T follicular helper cell (primary cell): Measurements from ENCODE around the gene ZNF275.
"Not testable (repeated sequence)": the region's sequence is repeated elsewhere in the genome, so short reads cannot be mapped to it uniquely, and the experiment has no call there.

ENCODE experiments used
- DNase-seq: peaks from one replicate; pipeline ENCODE4 v3.0.0-alpha.2; 2020; ENCODE audit warnings: low read depth

ZNF275 gene

GRCh38 chrX:153319295-153320046 is 14.5 kb upstream of the ZNF275 start:
- no peak for DNase-seq

- not testable (repeated sequence) for DNase-seq
Observed at GRCh38 chrX:153320047-153320443, 13.9 kb upstream of the ZNF275 start.

DNA sequence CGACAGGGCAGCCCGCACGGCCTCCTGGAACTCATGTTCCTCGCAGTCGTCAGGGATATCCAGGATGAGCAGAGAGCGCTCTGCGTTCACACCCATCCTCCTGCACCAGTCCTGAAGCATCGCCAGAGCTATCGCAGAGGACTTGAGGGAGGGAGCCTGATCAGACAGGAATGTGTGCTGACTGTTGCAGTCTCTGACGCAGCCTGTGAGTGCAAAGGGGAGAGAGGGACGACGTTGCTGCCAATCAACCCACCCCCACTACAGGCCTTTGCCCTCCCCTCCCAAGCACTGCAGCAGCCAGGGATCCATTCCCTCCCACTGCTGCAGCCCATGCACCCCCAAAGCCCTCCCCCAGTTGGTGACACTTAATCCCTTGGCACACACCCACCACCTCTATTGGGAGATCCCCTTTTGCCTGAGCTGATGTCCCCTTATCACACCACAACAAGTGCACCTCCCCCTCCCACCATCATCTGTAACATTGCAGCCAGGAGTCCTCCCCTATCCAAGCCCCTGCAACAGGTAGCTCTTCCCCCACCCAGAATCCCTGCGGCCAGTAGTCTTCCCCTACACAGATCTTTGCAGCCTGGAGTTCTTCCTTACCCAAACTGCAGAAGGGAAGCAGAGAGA is 13.3 kb upstream of the ZNF275 start:
- no peak for DNase-seq

DNA sequence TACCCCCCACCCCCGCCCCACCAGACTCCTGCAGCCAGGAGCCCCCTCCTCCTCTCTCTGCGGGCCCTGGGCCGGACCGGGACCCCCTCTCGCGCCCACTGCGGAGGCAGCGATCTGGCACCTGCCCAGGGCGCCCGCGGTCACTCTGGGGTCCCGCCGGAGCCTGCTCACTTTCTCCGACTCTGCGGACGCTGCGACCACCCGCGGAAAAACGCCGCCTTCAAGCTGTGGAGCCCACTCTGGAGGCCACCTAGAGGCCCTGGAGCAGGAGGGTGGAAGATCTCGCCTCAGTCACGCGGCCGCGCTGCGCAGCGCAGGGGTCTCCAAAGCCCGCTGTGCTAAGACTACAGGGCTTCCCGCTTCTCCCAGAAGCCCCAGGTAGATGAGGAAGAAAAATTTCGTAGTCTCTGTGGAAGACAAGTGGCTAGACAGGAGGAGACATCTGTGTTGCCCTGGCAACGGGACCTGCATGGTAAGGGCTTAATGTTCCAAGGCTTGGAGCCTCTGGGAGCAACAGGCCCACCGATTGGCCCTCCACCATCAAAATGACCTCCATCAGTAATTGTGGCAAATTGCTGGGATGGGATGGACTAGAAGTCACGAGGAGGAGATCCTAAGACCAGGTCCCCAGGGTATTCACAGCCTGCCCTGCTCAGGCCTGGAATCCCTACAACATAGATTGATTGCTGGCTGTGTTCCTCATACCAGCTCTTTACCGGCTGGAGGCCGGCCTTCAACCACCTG is 12.4 kb upstream of the ZNF275 start, which contains the start of gene PNMA6F:
PNMA6F (minus strand) TSS at position 387 of the 744 bp plus-strand sequence. CDS start 1,093 bp downstream, outside the sequence.
- DNase-seq = no peak

DNA sequence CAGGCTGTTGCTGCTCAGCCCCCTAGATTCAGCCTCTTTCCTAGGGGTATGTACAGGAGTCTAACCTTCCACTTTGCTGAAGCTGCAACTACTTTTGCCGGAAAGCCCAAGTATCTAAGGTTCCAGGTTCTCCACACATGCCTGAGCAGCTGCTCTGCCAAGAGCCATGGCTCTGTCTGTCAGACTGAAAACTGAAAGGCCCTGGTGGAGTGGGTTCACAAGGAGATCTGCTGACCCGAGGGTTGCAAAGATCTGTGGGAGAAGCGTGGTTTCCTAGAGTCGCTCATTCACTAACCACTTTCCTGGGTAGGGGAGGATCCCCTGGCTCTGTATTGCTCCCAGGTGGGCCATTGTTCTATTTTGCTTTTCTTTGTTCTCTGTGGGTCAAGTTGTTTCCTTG is 6.4 kb upstream of the ZNF275 start:
- DNase-seq = no peak

DNA sequence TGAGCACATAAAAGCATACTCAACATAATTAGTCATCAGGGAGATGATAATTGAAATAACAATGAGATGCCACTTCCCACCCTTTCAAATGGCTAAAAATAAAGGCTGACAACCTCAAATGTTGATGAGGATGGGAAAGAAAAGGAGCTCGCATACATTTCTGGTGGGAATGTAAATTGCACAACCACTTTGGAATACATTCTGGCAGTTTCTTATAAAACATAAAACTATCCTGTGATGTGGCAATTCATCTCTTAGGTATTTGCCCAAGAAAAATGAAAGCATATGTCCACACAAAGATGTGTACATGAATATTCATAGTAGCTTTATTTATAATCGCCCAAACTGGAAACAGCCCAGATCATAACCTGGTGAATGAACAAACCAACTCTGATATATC is 687 bp upstream of the ZNF275 start:
- DNase-seq = no peak

DNA sequence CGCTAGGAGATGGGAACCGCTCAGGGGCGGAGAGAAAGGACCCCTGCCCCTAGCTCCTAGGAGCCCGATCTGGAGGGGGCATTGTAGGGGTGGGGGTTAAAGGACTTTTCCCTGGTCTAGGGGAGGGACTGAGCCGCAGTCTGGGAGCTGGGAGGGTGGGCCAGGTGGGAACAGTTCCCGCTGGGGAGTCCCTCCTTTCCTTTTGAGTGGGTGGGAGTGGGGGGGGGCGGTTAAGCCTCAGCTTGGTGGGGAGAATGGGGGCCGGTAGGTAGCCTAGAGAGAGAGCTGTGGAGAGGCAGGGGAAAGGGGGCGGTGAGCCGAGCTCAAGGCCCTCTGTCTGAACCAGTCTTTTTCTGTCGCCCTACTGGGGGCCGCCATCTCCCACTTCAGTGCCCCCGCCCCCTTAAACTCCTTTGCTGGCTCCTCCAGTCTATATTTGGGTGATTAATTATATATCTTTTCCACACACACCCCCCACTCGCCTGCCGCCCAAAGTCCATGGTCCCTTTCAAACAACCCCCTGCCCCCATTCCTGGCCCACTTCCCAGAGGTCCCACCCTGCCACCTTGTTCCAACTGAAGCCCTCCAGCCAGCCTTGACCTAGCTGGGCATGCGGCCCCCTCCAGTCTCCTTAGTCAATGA is 822 bp downstream of the ZNF275 start:
- DNase-seq = no peak

DNA sequence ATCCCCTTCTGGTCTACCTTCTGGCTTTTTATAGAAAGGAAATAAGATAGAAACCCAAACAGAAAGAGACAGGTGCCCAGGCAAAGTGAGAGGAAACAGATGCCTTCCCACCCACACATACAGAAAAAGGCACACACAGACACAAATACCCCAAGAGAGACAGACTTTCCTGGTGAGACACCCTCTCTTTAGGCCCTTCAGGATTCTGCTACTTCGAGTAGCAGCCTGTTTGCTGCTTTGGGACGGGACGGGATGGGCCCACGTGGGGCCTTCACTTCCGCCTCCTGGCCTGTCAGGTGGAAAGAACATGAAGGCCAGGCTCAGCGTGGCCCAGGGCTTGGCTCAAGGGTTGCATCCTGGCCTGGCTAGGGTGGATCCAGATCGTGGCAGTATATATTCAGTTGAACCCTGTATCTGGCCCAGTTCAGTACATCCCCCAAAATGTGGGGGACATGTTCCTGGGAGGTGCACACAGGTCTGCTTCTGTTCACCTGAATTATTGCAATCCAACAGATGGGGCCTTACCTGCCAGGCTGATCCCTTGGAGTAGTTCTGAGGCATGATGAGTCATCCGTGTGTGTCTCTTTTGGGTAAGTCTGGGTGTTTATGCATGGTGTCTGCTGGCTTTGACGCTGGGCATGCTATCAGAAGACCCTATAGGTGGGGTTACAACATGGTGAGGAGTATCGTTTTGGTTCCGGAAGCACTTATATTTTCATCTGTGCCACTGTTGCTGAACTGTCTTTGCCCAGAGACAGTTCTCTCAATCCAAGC is 2.4 kb downstream of the ZNF275 start:
- no peak for DNase-seq

- no peak for DNase-seq
Observed at GRCh38 chrX:153336988-153337387, 3.0 kb downstream of the ZNF275 start.

DNA sequence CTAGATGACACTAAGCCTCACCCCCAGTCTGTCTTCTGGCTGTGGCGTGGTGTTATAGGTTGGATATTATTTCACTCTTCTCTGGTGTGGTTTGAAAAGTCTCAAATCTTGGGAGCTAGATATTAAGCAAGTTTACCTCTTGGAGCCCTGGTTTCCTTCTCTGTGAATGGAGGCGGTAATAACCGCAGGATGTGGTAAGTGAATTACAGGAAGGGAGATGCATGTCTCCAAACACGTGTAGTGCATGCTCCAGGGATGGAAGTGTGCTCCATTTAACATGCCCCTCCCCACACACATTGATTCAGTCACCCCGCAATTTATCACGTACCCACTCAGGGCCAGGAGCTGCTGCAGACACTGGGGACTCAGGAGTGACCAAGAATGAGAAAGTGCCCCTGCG is 4.9 kb downstream of the ZNF275 start:
- DNase-seq = no peak

DNA sequence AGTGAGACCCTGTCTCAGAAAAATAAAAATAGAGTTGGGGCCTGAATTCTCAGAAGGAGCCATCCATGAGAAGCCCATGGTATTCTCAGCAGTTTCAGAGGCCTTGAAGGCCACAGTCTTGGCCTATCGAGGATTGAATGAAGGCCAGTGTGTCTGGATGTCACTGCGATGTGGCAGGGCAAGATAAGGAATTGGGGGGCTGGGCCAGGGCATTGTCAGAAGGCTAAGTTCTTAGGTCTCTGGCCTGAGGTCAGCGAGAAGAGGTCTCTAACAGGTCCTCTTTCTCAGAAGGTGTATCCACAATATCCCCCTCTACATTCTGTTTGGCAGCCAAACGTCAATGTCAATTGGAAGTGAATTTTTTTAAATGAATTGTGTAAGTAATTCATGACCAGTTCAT is 5.7 kb downstream of the ZNF275 start:
- no peak for DNase-seq

GRCh38 chrX:153340111-153340510 is 6.2 kb downstream of the ZNF275 start:
- DNase-seq = no peak

DNA sequence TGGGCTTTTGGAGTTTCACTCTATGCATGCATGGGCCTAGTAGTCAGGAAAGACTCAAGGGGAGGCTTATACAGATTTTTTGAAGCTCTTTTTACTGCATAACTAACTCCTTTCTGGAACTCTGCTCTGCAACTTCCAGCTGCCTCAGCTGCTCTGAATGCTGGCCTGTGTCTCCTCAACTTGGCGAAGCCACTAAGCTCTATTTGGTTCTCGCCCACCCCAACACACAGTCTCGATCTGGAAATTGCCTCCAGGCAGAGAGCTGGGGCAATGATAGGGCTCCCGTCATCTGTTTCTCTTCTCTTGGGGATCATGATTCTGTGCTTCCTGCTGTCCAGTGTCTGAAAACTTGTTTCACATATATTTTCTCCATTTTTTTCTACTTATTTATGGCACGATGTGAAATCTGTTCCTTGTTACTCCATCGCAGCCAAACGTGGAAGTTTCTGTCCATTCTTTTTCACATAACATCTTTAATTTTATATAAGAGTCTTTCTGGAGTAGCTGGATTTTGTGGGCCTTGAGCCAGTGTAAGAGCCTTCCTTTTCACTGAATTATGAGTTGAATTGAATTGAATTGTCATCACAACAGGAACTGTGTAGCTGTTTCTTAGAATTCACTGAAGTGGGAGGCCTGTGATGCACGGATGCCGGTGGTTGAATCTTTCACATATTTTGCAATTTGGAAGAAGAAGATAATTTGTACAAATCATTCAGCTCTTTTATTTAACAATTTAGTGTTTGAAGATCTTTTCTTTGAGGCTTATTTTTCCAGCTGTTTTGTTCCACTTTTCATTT is 9.0 kb downstream of the ZNF275 start:
- DNase-seq = no peak

DNA sequence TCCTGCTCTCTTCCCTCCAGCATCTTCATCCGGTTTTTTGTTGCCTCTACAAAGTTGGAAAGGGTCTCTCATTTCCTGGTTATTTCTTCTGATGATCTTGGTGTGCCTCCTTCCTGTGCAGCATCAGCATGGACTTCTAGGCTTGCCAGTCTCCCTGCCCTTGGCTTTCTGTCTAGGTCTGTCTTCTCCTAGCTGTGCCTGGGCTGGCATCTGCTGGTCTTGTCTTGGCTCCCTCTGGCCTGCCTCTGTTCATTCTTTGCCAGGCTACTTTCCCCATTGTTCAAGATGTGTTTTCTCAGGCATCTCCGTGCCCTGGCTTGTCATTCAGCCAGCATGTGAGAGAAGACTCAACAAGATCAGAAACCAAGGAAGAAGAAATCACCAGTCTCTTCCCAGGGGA is 9.7 kb downstream of the ZNF275 start:
- DNase-seq = no peak

DNA sequence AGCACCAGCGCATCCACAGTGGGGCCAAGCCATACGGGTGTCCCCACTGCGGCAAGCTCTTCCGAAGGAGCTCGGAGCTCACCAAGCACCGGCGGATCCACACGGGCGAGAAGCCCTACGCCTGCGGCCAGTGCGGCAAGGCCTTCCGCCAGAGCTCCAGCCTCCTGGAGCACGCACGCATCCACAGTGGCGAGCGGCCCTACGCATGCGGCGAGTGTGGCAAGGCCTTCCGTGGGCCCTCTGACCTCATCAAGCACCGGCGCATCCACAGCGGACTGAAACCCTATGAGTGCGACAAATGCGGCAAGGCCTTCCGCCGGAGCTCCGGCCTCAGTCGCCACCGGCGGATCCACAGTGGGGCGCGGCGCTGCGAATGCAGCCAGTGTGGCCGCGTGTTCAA is 13.6 kb downstream of the ZNF275 start:
- no peak for DNase-seq

- no peak for DNase-seq
Observed at GRCh38 chrX:153348421-153348820, 14.5 kb downstream of the ZNF275 start.

DNA sequence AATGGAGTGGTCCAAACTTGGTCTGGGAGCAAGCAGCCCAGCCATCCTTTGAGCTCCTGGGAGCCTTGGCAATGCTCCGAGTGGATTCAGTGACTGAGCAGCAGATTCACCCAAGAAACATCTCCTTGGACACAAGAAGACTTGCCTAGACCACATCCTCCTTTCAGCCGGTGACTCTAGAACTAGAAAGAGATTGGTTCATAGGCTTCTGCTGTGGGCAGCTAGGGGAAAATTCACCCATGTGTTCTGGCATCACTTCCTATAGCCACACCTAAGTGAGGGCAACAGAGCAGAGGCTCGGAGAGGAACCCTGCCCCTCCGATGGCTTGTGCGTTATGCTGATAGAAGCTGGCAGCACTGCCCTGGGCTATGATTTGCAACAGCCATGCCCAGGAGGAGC is 16.0 kb downstream of the ZNF275 start:
- no peak for DNase-seq

DNA sequence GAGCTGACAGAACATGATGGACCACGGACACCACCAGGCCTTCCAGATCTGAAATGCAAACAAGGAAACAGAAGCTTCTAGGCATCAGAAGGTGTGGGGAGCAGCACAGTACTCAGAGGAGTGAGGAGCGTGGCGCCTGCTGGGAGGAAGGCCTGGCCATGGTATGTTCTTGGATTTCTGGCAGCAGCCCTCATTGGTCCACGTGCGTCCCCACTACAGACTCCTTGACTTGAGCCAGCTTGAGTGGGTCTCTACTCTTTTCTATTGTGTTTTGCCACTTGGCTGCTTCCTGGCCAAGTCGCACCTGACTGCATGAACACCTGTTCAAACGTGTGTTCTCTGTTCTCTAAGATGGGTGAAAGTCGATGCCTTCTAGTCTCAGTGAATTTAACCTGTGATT is 18.0 kb downstream of the ZNF275 start:
- no peak for DNase-seq

GRCh38 chrX:153352858-153353257 is 18.9 kb downstream of the ZNF275 start:
- no peak for DNase-seq

DNA sequence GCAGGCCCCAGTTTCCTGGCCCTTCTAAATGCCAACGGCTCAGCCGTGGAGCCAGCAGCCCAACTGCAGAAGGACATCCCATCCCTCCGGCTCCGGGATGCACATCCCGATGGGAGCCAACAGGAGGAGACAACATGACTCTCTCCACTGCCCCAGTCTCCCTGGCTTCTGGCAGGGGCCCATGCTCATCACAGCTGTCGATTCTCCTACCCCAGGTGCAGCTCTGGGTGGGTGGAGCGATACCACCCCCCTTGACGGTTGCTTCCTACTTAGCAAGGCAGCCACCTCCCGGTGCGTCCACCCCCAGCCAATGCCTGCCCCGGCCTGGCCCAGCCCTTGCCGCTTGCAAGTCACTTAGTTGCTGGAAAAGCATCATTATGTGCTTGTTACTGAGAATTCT is 19.5 kb downstream of the ZNF275 start:
- no peak for DNase-seq

GRCh38 chrX:153357877-153358276 is 23.9 kb downstream of the ZNF275 start:
- no peak for DNase-seq
